Measurements from ENCODE around the gene TRIO.

Gene TRIO

DNA sequence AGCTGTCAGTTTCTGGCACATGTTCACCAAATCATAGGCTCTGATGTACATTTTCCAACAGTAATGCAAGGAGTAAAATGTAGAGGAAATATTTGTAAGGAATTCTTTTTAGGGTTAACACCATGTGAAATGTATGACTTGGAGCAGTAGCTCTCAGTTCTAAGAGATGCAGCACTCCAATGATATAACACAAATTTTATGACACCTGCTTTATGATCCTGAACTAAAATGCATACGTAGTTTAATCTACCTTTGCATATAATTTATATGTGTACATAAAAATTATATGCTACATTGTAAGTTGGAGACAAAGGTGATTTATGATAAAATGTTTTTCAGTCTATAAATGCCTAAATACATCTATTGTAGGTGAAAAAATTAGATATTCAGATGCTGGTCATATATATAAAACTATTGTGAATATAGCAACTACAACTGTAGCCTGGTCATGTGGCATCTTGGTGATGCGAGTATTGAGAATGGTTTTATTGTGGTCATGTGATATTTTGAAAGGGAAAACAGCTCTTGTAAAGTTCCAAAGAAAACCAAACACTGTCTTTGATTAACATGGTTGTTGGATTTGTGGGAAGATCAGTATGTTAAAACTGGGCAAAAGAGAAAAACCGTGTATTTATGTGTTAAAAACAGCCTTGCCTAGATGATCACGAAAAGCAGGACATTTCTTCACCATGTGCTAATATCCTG, 171.0 kb downstream of the TRIO start:
- ChIA-PET CTCF (interaction anchor here (0.6 to 1.2 kb wide), 3 partner anchors 10 to 12 kb away, joined by 3 to 5 read pairs (median 3); no protein-coding TSS in a partner anchor), POLR2A (no interaction called here)
- TF ChIP-seq HDGF (IDR thresholded peaks at IDR 0.05; ENCODE audit: borderline replicate concordance) (no peak), SUZ12 (IDR thresholded peaks at IDR 0.05) (no peak), ZNF384 (IDR thresholded peaks at IDR 0.05) (no peak)
- DNase-seq (ENCODE audit: extremely low spot score), result no peak

DNA sequence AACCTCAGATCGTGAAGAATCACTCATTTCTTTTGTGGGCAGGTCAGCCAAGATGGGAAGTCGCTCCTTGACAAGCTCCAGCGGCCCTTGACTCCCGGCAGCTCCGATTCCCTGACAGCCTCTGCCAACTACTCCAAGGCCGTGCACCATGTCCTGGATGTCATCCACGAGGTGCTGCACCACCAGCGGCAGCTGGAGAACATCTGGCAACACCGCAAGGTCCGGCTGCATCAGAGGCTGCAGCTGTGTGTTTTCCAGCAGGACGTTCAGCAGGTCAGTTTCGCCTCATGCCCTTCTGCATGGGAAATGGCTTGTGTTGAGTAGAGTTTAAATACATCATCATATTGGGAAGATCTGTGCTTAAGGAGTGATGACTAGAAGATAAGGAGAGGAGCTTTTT, 173.3 kb downstream of the TRIO start:
- CTCF ChIA-PET, result no interaction called here
- no peak for DNase-seq (ENCODE audit: extremely low spot score)
- no peak for TF ChIP-seq SUZ12 (IDR thresholded peaks at IDR 0.05)
- no peak for TF ChIP-seq NFRKB (IDR thresholded peaks at IDR 0.05)
- no peak for TF ChIP-seq FOXK2 (IDR thresholded peaks at IDR 0.05)
- TF ChIP-seq BHLHE40 (IDR thresholded peaks at IDR 0.05; ENCODE audit: borderline replicate concordance), result no peak
- TF ChIP-seq TARDBP (IDR thresholded peaks at IDR 0.05), result no peak
- TF ChIP-seq ELF4 (IDR thresholded peaks at IDR 0.05), result no peak
- TF ChIP-seq SP1 (IDR thresholded peaks at IDR 0.05), result no peak
- POLR2A ChIA-PET, result no interaction called here

DNA sequence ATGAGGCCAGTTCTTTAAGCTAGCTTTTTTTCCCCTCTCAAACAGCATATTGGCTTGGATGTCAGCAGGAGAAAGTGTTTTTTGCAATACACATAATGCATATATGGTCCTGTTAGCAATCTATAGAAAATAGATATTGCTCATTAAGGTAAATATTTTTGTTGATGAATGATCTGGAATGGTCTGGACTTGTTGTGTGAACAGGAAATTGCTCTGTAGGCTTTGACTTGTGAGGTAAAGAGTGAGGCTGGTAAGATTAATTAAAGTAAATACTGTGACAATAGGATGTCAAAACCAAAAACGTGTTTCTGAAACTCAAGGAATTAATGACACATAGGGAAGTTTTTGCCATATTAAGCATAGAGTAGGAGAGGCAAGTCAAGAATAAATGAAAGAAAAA, 176.0 kb downstream of the TRIO start:
- ChIA-PET POLR2A (no interaction called here), CTCF (no interaction called here)
- no peak for DNase-seq (ENCODE audit: extremely low spot score)
- TF ChIP-seq FOXK2 (IDR thresholded peaks at IDR 0.05) (no peak), HDGF (IDR thresholded peaks at IDR 0.05; ENCODE audit: borderline replicate concordance) (no peak), CTBP1 (IDR thresholded peaks at IDR 0.05; ENCODE audit: borderline replicate concordance) (no peak), BHLHE40 (IDR thresholded peaks at IDR 0.05; ENCODE audit: borderline replicate concordance) (no peak), FOXA1 (IDR thresholded peaks at IDR 0.05) (no peak), SP1 (IDR thresholded peaks at IDR 0.05) (no peak), TARDBP (IDR thresholded peaks at IDR 0.05) (no peak), SUZ12 (IDR thresholded peaks at IDR 0.05) (no peak), ZNF384 (IDR thresholded peaks at IDR 0.05) (no peak), FOXM1 (IDR thresholded peaks at IDR 0.05; ENCODE audit: borderline replicate concordance) (no peak), ARNT (IDR thresholded peaks at IDR 0.05) (no peak), ELF4 (IDR thresholded peaks at IDR 0.05) (no peak), L3MBTL2 (conservative IDR thresholded peaks at IDR 0.05) (no peak), NFRKB (IDR thresholded peaks at IDR 0.05) (no peak), LEF1 (IDR thresholded peaks at IDR 0.05; ENCODE audit: borderline replicate concordance) (no peak)
- TF ChIP-seq, protein P1, sequence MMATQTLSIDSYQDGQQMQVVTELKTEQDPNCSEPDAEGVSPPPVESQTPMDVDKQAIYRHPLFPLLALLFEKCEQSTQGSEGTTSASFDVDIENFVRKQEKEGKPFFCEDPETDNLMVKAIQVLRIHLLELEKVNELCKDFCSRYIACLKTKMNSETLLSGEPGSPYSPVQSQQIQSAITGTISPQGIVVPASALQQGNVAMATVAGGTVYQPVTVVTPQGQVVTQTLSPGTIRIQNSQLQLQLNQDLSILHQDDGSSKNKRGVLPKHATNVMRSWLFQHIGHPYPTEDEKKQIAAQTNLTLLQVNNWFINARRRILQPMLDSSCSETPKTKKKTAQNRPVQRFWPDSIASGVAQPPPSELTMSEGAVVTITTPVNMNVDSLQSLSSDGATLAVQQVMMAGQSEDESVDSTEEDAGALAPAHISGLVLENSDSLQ (IDR thresholded peaks at IDR 0.05), result no peak

DNA sequence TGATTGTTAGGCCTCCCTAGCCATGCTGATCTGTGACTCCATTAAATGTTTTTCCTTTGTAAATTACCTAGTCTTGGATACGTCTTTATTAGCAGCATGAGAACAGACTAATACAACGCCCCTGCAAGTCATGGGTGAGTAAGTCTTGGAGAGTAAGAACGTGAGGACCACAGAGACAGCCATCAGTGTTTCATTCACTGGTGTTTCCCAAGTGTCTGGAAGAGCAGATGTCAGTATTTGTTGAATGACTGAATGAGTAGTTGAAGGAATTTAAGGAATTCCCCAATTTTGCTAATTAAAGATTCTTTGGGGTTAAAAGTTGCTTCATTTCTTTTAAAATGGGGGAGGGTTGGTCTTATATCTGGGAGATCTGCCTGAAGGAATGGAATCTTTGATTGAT, 178.8 kb downstream of the TRIO start:
- POLR2A ChIA-PET, result no interaction called here
- no peak for TF ChIP-seq L3MBTL2 (conservative IDR thresholded peaks at IDR 0.05)
- no peak for TF ChIP-seq BHLHE40 (IDR thresholded peaks at IDR 0.05; ENCODE audit: borderline replicate concordance)
- TF ChIP-seq FOXK2 (IDR thresholded peaks at IDR 0.05), result no peak
- TF ChIP-seq FOXA1 (IDR thresholded peaks at IDR 0.05), result no peak
- TF ChIP-seq HDGF (IDR thresholded peaks at IDR 0.05; ENCODE audit: borderline replicate concordance), result no peak
- no peak for TF ChIP-seq NFRKB (IDR thresholded peaks at IDR 0.05)
- TF ChIP-seq CTBP1 (IDR thresholded peaks at IDR 0.05; ENCODE audit: borderline replicate concordance), result no peak
- TF ChIP-seq TARDBP (IDR thresholded peaks at IDR 0.05), result no peak
- TF ChIP-seq SP1 (IDR thresholded peaks at IDR 0.05), result no peak
- no peak for TF ChIP-seq FOXM1 (IDR thresholded peaks at IDR 0.05; ENCODE audit: borderline replicate concordance)
- TF ChIP-seq ZNF384 (IDR thresholded peaks at IDR 0.05), result no peak
- TF ChIP-seq, protein P1 (IDR thresholded peaks at IDR 0.05), result no peak
- TF ChIP-seq ARNT (IDR thresholded peaks at IDR 0.05), result no peak
- no peak for TF ChIP-seq ELF4 (IDR thresholded peaks at IDR 0.05)
- no peak for TF ChIP-seq SUZ12 (IDR thresholded peaks at IDR 0.05)
- TF ChIP-seq LEF1 (IDR thresholded peaks at IDR 0.05; ENCODE audit: borderline replicate concordance), result no peak
- CTCF ChIA-PET, result no interaction called here

DNA sequence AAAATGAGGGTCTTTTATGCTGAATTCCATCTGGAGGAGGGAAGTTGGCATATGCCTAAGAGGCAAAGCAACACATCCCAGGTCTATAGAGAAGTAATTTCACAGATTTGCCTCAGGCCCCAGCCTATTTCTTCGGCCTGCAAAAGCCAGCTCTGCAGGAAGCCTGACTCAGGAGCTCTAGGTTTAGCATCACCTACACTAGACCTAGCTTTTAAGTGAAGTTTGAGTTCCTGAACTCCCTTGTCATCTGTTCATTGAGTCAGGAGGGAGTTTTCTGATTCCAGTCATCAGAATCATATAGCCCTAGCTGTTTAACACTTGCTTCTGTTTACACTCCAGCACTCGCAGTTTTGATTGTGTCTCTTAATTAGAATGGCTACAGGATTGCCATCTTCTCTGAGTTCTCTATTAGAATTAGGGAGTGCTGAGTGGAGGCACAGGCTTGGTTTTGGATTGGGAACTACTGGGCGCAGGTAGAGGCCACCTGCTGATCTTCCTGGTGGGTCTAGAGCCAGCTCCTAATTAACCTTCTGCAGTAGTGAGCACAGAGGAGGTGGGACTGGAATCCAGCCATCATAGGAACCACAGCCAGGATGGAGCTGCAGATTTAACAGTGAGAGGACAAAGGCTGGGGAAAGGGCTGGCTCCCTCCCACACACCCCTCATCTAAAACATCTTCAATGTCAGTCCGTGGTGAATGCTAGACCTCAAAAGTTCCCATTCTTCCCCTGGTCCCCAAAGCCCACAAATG, 179.5 kb downstream of the TRIO start:
- POLR2A ChIA-PET, result no interaction called here
- CTCF ChIA-PET, result interaction anchor here (0.6 to 1.1 kb wide), 2 partner anchors 29 to 158 kb away, joined by 3 to 4 read pairs; no protein-coding TSS in a partner anchor

More for the DNA sequence above, 178.8 kb downstream of the TRIO start:
- DNase-seq (ENCODE audit: extremely low spot score), result no peak

DNA sequence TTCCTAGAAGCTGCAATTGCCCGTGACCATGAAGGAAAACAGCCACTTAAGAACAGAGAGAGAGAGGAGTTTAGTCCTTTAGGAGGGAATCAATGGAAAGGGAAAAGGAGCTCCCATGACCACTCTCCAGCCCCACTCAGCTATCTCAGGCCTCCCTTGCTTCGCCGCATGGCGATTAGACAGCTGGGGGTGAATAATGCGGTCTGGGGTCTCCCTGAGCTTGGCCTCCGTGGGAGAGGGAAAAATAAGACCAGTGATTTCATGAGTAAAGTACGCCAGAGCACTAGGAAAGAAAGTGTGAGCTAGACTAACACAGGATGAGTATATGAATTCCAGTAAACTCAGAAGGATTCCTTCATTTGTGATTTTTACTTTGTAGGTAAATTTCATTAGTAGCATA, 180.3 kb downstream of the TRIO start:
- CTCF ChIA-PET, result interaction anchor here (0.9 to 1.1 kb wide), 2 partner anchors 28 to 53 kb away, joined by 3 to 4 read pairs; no protein-coding TSS in a partner anchor
- no peak for DNase-seq (ENCODE audit: extremely low spot score)
- TF ChIP-seq TARDBP (IDR thresholded peaks at IDR 0.05) (no peak), HDGF (IDR thresholded peaks at IDR 0.05; ENCODE audit: borderline replicate concordance) (no peak), NFRKB (IDR thresholded peaks at IDR 0.05) (no peak), FOXK2 (IDR thresholded peaks at IDR 0.05) (no peak), L3MBTL2 (conservative IDR thresholded peaks at IDR 0.05) (no peak), LEF1 (IDR thresholded peaks at IDR 0.05; ENCODE audit: borderline replicate concordance) (no peak), ELF4 (IDR thresholded peaks at IDR 0.05) (no peak), SUZ12 (IDR thresholded peaks at IDR 0.05) (no peak), CTBP1 (IDR thresholded peaks at IDR 0.05; ENCODE audit: borderline replicate concordance) (no peak), FOXA1 (IDR thresholded peaks at IDR 0.05) (no peak), ZNF384 (IDR thresholded peaks at IDR 0.05) (no peak), FOXM1 (IDR thresholded peaks at IDR 0.05; ENCODE audit: borderline replicate concordance) (no peak), BHLHE40 (IDR thresholded peaks at IDR 0.05; ENCODE audit: borderline replicate concordance) (no peak)
- POLR2A ChIA-PET, result interaction anchor here (0.6 kb wide), 1 partner anchor 18 kb away, joined by 3 read pairs; no protein-coding TSS in a partner anchor

More for the DNA sequence above, 179.5 kb downstream of the TRIO start:
- TF ChIP-seq FOXM1 (IDR thresholded peaks at IDR 0.05; ENCODE audit: borderline replicate concordance), result no peak
- no peak for TF ChIP-seq CTBP1 (IDR thresholded peaks at IDR 0.05; ENCODE audit: borderline replicate concordance)
- TF ChIP-seq L3MBTL2 (conservative IDR thresholded peaks at IDR 0.05), result no peak
- DNase-seq (ENCODE audit: extremely low spot score), result no peak
